NCI-H510A (cell line): ENCODE data around the gene BLOC1S4.

Experiments used
- DNase-seq: peaks from one replicate; lab custom pipeline; 2025; lab: John Stamatoyannopoulos, UW

Gene BLOC1S4

DNA sequence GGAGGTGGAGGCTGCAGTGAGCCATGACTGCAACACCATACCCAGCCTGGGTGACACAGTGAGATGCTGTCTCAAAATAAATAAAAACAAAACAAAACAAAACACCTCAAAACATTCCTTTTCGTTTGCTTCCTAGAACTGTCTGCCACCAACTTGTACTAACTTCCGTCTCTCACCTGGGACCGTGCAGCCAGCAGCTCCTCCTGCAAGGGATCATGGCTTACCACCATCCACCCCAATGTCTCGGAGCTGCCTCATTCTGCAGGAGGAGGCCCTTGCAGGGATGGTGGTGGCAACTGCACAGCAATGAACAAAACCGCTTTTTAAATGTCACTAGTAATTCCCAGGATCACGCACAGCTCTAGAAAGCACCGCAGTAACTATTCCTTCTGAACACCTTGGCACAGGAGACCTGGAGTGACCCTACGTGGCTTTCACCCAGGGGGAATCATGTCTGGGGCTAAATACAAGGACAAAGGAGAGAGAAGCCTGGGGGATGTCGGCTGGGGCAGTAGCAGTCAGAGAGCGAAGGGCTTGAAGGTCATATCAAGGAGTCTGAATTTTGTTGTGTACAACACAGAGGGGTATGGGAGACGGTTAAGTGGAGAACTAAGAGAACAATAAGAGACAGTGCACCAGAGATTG, 49.1 kb downstream of the BLOC1S4 start:
- DNase-seq = no peak

DNA sequence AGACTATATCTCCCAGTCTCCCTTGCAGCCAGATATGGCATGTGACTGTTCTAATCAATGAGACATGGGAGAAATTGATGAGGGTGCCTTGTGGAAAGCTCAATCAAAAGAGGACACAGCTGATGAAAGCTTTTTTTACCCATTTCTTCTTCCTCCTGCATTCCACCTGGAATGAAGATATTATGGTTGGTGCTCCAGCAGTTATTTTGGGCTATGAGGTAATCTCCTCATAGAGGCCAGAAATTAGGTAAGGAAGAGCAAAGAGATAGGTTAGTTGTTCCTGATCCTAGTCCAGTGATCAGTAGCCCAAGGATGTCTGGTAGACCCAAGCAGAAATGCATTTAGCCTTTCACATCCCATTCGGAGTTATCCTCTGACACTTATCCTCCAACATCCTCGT, 49.7 kb downstream of the BLOC1S4 start:
- no peak for DNase-seq
